Endothelial cell of umbilical vein (primary cell): ENCODE results near the gene CHID1. TPM values are rescaled to one million over a fixed set of nuclear protein-coding genes. Genes with fewer than 3 reads are reported as not detected.

Source experiments
- BruUV-seq: library from RNA; stranded (reverse); fragments of 400-500 nt; replicated peaks from 2 replicates; lab custom pipeline; 2021; lab: Mats Ljungman, UMichigan
- CTCF ChIA-PET: fragments of 300-600, 350-600 bp; sonication (Branson Sonifier 250); formaldehyde crosslinking; loops from one replicate; lab custom pipeline; 2021; ENCODE audit warnings: antibody characterized with exemption, inconsistent platforms; lab: Charles Lee
- POLR2A ChIA-PET: fragments of 300-600, 350-600 bp; sonication (Branson Sonifier 250); formaldehyde crosslinking; loops from one replicate; lab custom pipeline; 2021; ENCODE audit warnings: antibody characterized with exemption, inconsistent platforms; lab: Charles Lee
- DNase-seq: peaks from one replicate; pipeline ENCODE4 v3.0.0-alpha.2; 2011; ENCODE audit warnings: low read depth, low spot score
- FAIRE-seq: peaks from 2 replicates; lab custom pipeline; 2011; peaks lifted over from hg19 to GRCh38; lab: Jason Lieb, UNC
- H2AFZ ChIP-seq: 2 replicates; pipeline ENCODE4 v1.6.0; 2012; ENCODE audit warnings: low read depth, low read length, control low read depth, inconsistent platforms
- H3K27ac ChIP-seq: 2 replicates; pipeline ENCODE4 v1.5.1; 2011; ENCODE audit warnings: low read depth, mild to moderate bottlenecking, control low read depth, low read length, moderate library complexity; ENCODE audit not compliant: insufficient read depth
- H3K27me3 ChIP-seq, 2 experiments: 2 replicates each; pipeline versions ENCODE4 v1.6.0 to v1.6.1; 2011; ENCODE audit warnings: low read length in 2 of 2, mixed read lengths in 1 of 2; ENCODE audit not compliant: control insufficient read depth in 2 of 2, insufficient read depth in 2 of 2
- H3K36me3 ChIP-seq, 2 experiments: 2 replicates in 1 of 2; 3 replicates in 1 of 2; pipeline ENCODE4 v1.5.1; 2011; ENCODE audit warnings: low read length in 2 of 2, mild to moderate bottlenecking in 1 of 2, moderate library complexity in 1 of 2; ENCODE audit not compliant: control insufficient read depth in 2 of 2, insufficient read depth in 2 of 2; ENCODE audit errors: extremely low read depth in 1 of 2
- H3K4me1 ChIP-seq: 3 replicates; pipeline ENCODE4 v1.5.1; 2011; ENCODE audit warnings: mild to moderate bottlenecking, low read length; ENCODE audit not compliant: control insufficient read depth, insufficient read depth; ENCODE audit errors: extremely low read depth
- H3K4me2 ChIP-seq: 2 replicates; pipeline ENCODE4 v1.6.1; 2011; ENCODE audit warnings: low read length, control low read depth, mixed read lengths; ENCODE audit not compliant: insufficient read depth
- H3K4me3 ChIP-seq, 3 experiments: fragments of 200-600 bp in 1 of 3; sonication (generic), shearing (Covaris generic) in 1 of 3; replicated peaks in 1 of 3; 2 replicates each; pipeline ENCODE4 v1.5.1; 2011 to 2016; ENCODE audit warnings: control low read depth in 3 of 3, low read length in 3 of 3, mild to moderate bottlenecking in 2 of 3, inconsistent platforms in 1 of 3, low read depth in 1 of 3, moderate library complexity in 1 of 3; ENCODE audit not compliant: insufficient read depth in 1 of 3
- H3K79me2 ChIP-seq: 2 replicates; pipeline ENCODE4 v1.6.0; 2012; ENCODE audit warnings: low read length, inconsistent platforms; ENCODE audit not compliant: control insufficient read depth, insufficient read depth
- H3K9ac ChIP-seq: replicated peaks from 2 replicates; pipeline ENCODE3; 2011; ENCODE audit warnings: low read length, control low read depth; ENCODE audit not compliant: insufficient read depth; ENCODE audit errors: extremely low read depth
- H3K9me1 ChIP-seq: replicated peaks from 3 replicates; pipeline ENCODE4 v1.6.0; 2011; ENCODE audit warnings: mild to moderate bottlenecking, low read length; ENCODE audit not compliant: control insufficient read depth, insufficient read depth; ENCODE audit errors: extremely low read depth
- H3K9me3 ChIP-seq: replicated peaks from 2 replicates; pipeline ENCODE4 v1.5.1; 2012; ENCODE audit warnings: low read length, inconsistent platforms; ENCODE audit not compliant: control insufficient read depth, insufficient read depth
- H4K20me1 ChIP-seq: replicated peaks from 2 replicates; pipeline ENCODE3; 2011; ENCODE audit warnings: mild to moderate bottlenecking, low read length; ENCODE audit not compliant: control insufficient read depth, insufficient read depth; ENCODE audit errors: extremely low read depth
- CTCF ChIP-seq, 2 donors: IDR thresholded peaks; 1 replicate in 1 of 2; 2 replicates in 1 of 2; pipeline ENCODE4 v1.5.1; 2011; ENCODE audit warnings: low read length in 2 of 2, mild to moderate bottlenecking in 2 of 2, moderate library complexity in 2 of 2, control low read depth in 1 of 2, inconsistent platforms in 1 of 2, low read depth in 1 of 2; ENCODE audit not compliant: insufficient read depth in 1 of 2; ENCODE audit errors: extremely low read depth in 1 of 2
- EZH2 ChIP-seq: IDR thresholded peaks from 2 replicates; pipeline ENCODE4 v1.6.1; 2012; ENCODE audit warnings: borderline replicate concordance, low read depth, mild to moderate bottlenecking, moderate library complexity, low read length, inconsistent platforms; ENCODE audit not compliant: severe bottlenecking
- FOS ChIP-seq: IDR thresholded peaks from 2 replicates; pipeline ENCODE4 v1.6.1; 2011; ENCODE audit warnings: mild to moderate bottlenecking, low read length, moderate library complexity, borderline replicate concordance; ENCODE audit not compliant: insufficient read depth
- GATA2 ChIP-seq: IDR thresholded peaks from 2 replicates; pipeline ENCODE4 v1.7.0; 2011; ENCODE audit warnings: low read depth, mild to moderate bottlenecking, moderate library complexity, mixed read lengths, low read length; ENCODE audit not compliant: insufficient read length, insufficient read depth
- JUN ChIP-seq: IDR thresholded peaks from 2 replicates; pipeline ENCODE4 v1.6.1; 2011; ENCODE audit warnings: borderline replicate concordance, low read depth; ENCODE audit not compliant: insufficient read length, insufficient read depth
- MAX ChIP-seq: IDR thresholded peaks from 2 replicates; pipeline ENCODE4 v1.6.1; 2011; ENCODE audit not compliant: insufficient read depth, insufficient read length
- MYC ChIP-seq: IDR thresholded peaks from one replicate; pipeline ENCODE4 v1.6.1; 2011; ENCODE audit warnings: mild to moderate bottlenecking, low read depth, low read length
- POLR2A ChIP-seq: IDR thresholded peaks from 2 replicates; pipeline ENCODE4 v1.6.1; 2012; ENCODE audit warnings: low read depth, mild to moderate bottlenecking, control low read depth, low read length
- POLR2AphosphoS5 ChIP-seq: IDR thresholded peaks from 2 replicates; pipeline ENCODE4 v1.6.1; 2012; ENCODE audit warnings: low read depth, mild to moderate bottlenecking, control low read depth, low read length, moderate library complexity; ENCODE audit not compliant: insufficient read depth
- dilution Hi-C: fragments of 300-500 bp; cut with MboI; formaldehyde crosslinking; loops from one replicate; pipeline ENCODE4 v1.15.0; 2019; ENCODE audit warnings: low sequenced_read_pairs; ENCODE audit not compliant: extremely low pct_ligation_motif_present
- intact Hi-C: fragments of 100-400 bp; cut with micrococcal nuclease; formaldehyde crosslinking; loops from one replicate; pipeline ENCODE4 v1.10.0; 2022
- polyA plus RNA-seq, 4 experiments: library from polyadenylated mRNA; depleted of rRNA in 3 of 4; stranded (reverse) in 3 of 4; unstranded in 1 of 4; fragments of >200 nt; gene quantifications; 2 replicates each; pipeline versions ENCODE4 v1.2.1 to v1.2.3, GENCODE V29; 2011 to 2012; ENCODE audit warnings: missing spikeins in 1 of 4
- total RNA-seq: library from RNA; stranded (reverse); gene quantifications from 2 replicates; pipeline ENCODE4 v1.2.3, GENCODE V29; 2021

CHID1 gene
- total and polyA plus RNA-seq, 2 donors (not counting 3 experiments of a cell fraction or from before 2014, with no cell fraction given) = 89.8 to 107 TPM

- H3K9me3 ChIP-seq = no peaks in the 10 kb centered on the region
- no peaks in the 10 kb centered on the region for H3K4me1 ChIP-seq
- FAIRE-seq = no peak
- dilution Hi-C loops (no loop called here), intact Hi-C loops (no loop called here)
- ChIA-PET POLR2A (no interaction called here), CTCF (interaction anchor here (0.9 kb wide), 1 partner anchor 13 kb away, joined by 3 read pairs; no protein-coding TSS in a partner anchor)
- no peak overlapping the region for H3K4me2 ChIP-seq
- DNase-seq = no peak
- no peak overlapping the region for H3K9ac ChIP-seq
- H3K79me2 ChIP-seq = no peaks in the 10 kb centered on the region
- no peaks in the 10 kb centered on the region for H3K36me3 ChIP-seq
- H3K9me1 ChIP-seq = no peaks in the 10 kb centered on the region
- H3K27ac ChIP-seq = no peak overlapping the region
- TF ChIP-seq MYC = no peak
- no peak for TF ChIP-seq MAX
- TF ChIP-seq POLR2A = no peak
- no peak for TF ChIP-seq FOS
- TF ChIP-seq POLR2AphosphoS5 = no peak
- no peak for TF ChIP-seq EZH2
- no peak for TF ChIP-seq JUN
- no peak for TF ChIP-seq CTCF (IDR thresholded peaks at IDR 0.05; ENCODE audit: extremely low read depth in 1 of 2, insufficient read depth in 1 of 2, low read depth in 1 of 2, low read length in 2 of 2)
- no peak for TF ChIP-seq GATA2
- no TSS peak for BruUV-seq
- no peaks in the 10 kb centered on the region for H3K27me3 ChIP-seq
- H3K4me3 ChIP-seq = no peak overlapping the region
- no peak overlapping the region for H2AFZ ChIP-seq
- H4K20me1 ChIP-seq = no peaks in the 10 kb centered on the region
Observed at GRCh38 chr11:855330-855674, 55.3 kb downstream of the CHID1 start.
